H1 (cell line): ENCODE results near the gene MYLIP. TPM values are rescaled to one million over a fixed set of nuclear protein-coding genes. Genes with fewer than 3 reads are reported as not detected.

Experiments used
- CTCF ChIA-PET: fragments of 300-600 bp; sonication (Branson Sonifier 250); formaldehyde crosslinking; loops from one replicate; lab custom pipeline; 2021; ENCODE audit not compliant: partially characterized antibody; lab: Charles Lee
- POLR2A ChIA-PET: fragments of 300-600 bp; sonication (Branson Sonifier 250); formaldehyde crosslinking; loops from one replicate; lab custom pipeline; 2021; ENCODE audit warnings: inconsistent platforms; ENCODE audit not compliant: partially characterized antibody; lab: Charles Lee
- DNase-seq, 2 experiments: peaks; one replicate each; pipeline versions ENCODE4 v3.0.0 to v3.0.0-alpha.2; 2010 to 2022; ENCODE audit warnings: low spot score in 2 of 2, low read depth in 1 of 2, mixed read lengths in 1 of 2
- FAIRE-seq: peaks from 2 replicates; lab custom pipeline; 2011; peaks lifted over from hg19 to GRCh38; lab: Jason Lieb, UNC
- H2AFZ ChIP-seq: 2 replicates; pipeline ENCODE4 v1.8.1; 2012; ENCODE audit warnings: low read length, inconsistent platforms
- H2AK5ac ChIP-seq: 2 replicates; pipeline ENCODE4 v1.6.1; 2013; ENCODE audit warnings: low read depth, low read length
- H2BK120ac ChIP-seq: replicated peaks from 2 replicates; pipeline ENCODE3; 2013; ENCODE audit warnings: low read depth, low read length, inconsistent platforms
- H2BK12ac ChIP-seq: 2 replicates; pipeline ENCODE4 v1.6.1; 2013; ENCODE audit warnings: low read depth, low read length
- H2BK15ac ChIP-seq: 2 replicates; pipeline ENCODE4 v1.6.1; 2013; ENCODE audit warnings: low read length
- H2BK20ac ChIP-seq: 2 replicates; pipeline ENCODE4 v1.6.1; 2013; ENCODE audit warnings: low read length
- H2BK5ac ChIP-seq: 2 replicates; pipeline ENCODE4 v1.6.1; 2013; ENCODE audit warnings: low read depth, low read length
- H3K14ac ChIP-seq: 2 replicates; pipeline ENCODE4 v1.6.1; 2013; ENCODE audit warnings: inconsistent platforms; ENCODE audit not compliant: insufficient read length
- H3K18ac ChIP-seq: 2 replicates; pipeline ENCODE4 v1.6.1; 2013; ENCODE audit warnings: low read length; ENCODE audit errors: extremely low read depth
- H3K23ac ChIP-seq: 2 replicates; pipeline ENCODE4 v1.6.1; 2013; ENCODE audit warnings: inconsistent platforms; ENCODE audit not compliant: insufficient read length
- H3K23me2 ChIP-seq: 2 replicates; pipeline ENCODE4 v1.6.1; 2013; ENCODE audit warnings: low read depth, low read length
- H3K27ac ChIP-seq: 2 replicates; pipeline ENCODE4 v1.6.1; 2011; ENCODE audit warnings: low read depth, low read length, inconsistent platforms
- H3K27me3 ChIP-seq, 4 experiments: replicated peaks in 1 of 4; 1 replicate in 1 of 4; 2 replicates in 3 of 4; pipeline versions ENCODE4 v1.6.1 to v1.8.1; 2011 to 2013; ENCODE audit warnings: low read length in 3 of 4, mild to moderate bottlenecking in 3 of 4, inconsistent platforms in 2 of 4, mixed read lengths in 2 of 4, moderate library complexity in 1 of 4; ENCODE audit not compliant: control insufficient read depth in 3 of 4, insufficient read depth in 3 of 4; ENCODE audit errors: extremely low read depth in 1 of 4
- H3K36me3 ChIP-seq, 4 experiments: 2 replicates each; pipeline versions ENCODE4 v1.6.1 to v1.8.1; 2011 to 2013; ENCODE audit warnings: mild to moderate bottlenecking in 4 of 4, low read length in 3 of 4, moderate library complexity in 2 of 4, control low read depth in 1 of 4, inconsistent platforms in 1 of 4; ENCODE audit not compliant: insufficient read depth in 4 of 4, control insufficient read depth in 2 of 4
- H3K4ac ChIP-seq: replicated peaks from 2 replicates; pipeline ENCODE3; 2013; ENCODE audit warnings: low read length, low read depth, mixed read lengths, inconsistent platforms; ENCODE audit not compliant: insufficient read length
- H3K4me1 ChIP-seq, 4 experiments: replicated peaks in 1 of 4; 1 replicate in 1 of 4; 2 replicates in 3 of 4; pipeline versions ENCODE4 v1.6.1 to v1.8.1; 2011 to 2013; ENCODE audit warnings: low read length in 3 of 4, inconsistent platforms in 2 of 4, mixed read lengths in 1 of 4; ENCODE audit not compliant: insufficient read depth in 4 of 4, control insufficient read depth in 3 of 4
- H3K4me2 ChIP-seq, 2 experiments: 2 replicates each; pipeline versions ENCODE4 v1.6.1 to v1.8.1; 2011 to 2013; ENCODE audit warnings: low read depth in 2 of 2, low read length in 2 of 2, control low read depth in 1 of 2, inconsistent platforms in 1 of 2, mild to moderate bottlenecking in 1 of 2; ENCODE audit not compliant: insufficient read depth in 1 of 2
- H3K4me3 ChIP-seq, 4 experiments: fragments of 200-600, 300-600 bp in 1 of 4; sonication (generic), shearing (Covaris generic), sonication (Bioruptor Twin) in 1 of 4; 2 replicates each; pipeline versions ENCODE4 v1.5.1 to v1.8.1; 2011 to 2016; ENCODE audit warnings: low read length in 4 of 4, low read depth in 3 of 4, control low read depth in 2 of 4, inconsistent platforms in 2 of 4, mild to moderate bottlenecking in 2 of 4, mixed read lengths in 1 of 4, moderate library complexity in 1 of 4; ENCODE audit not compliant: insufficient read depth in 2 of 4; ENCODE audit errors: extremely low read depth in 1 of 4
- H3K56ac ChIP-seq: replicated peaks from 2 replicates; pipeline ENCODE3; 2013; ENCODE audit warnings: low read depth, mild to moderate bottlenecking, mixed read lengths, low read length, inconsistent platforms; ENCODE audit not compliant: insufficient read length
- H3K79me1 ChIP-seq: 2 replicates; pipeline ENCODE4 v1.6.1; 2013; ENCODE audit warnings: low read depth, low read length, control low read depth
- H3K79me2 ChIP-seq, 2 experiments: 2 replicates each; pipeline versions ENCODE4 v1.6.1 to v1.8.1; 2012 to 2013; ENCODE audit warnings: low read length in 2 of 2, mild to moderate bottlenecking in 2 of 2, inconsistent platforms in 1 of 2; ENCODE audit not compliant: insufficient read depth in 2 of 2, control insufficient read depth in 1 of 2
- H3K9ac ChIP-seq, 4 experiments: replicated peaks in 1 of 4; 1 replicate in 1 of 4; 2 replicates in 3 of 4; pipeline versions ENCODE4 v1.6.1 to v1.8.1; 2011 to 2013; ENCODE audit warnings: low read depth in 3 of 4, low read length in 3 of 4, control low read depth in 2 of 4, mild to moderate bottlenecking in 2 of 4, moderate library complexity in 2 of 4, inconsistent platforms in 1 of 4; ENCODE audit errors: extremely low read depth in 1 of 4
- H3K9me3 ChIP-seq, 2 experiments: 2 replicates each; pipeline versions ENCODE4 v1.6.1 to v1.8.1; 2012 to 2013; ENCODE audit warnings: mild to moderate bottlenecking in 2 of 2, moderate library complexity in 2 of 2, control low read depth in 1 of 2, inconsistent platforms in 1 of 2, low read depth in 1 of 2, low read length in 1 of 2, mixed read lengths in 1 of 2; ENCODE audit not compliant: insufficient read depth in 2 of 2
- H4K20me1 ChIP-seq, 2 experiments: replicated peaks in 1 of 2; 2 replicates each; pipeline versions ENCODE3 to v1.8.1; 2011 to 2013; ENCODE audit warnings: inconsistent platforms in 2 of 2, low read length in 2 of 2, mild to moderate bottlenecking in 1 of 2; ENCODE audit not compliant: insufficient read depth in 2 of 2, control insufficient read depth in 1 of 2
- H4K5ac ChIP-seq: 2 replicates; pipeline ENCODE4 v1.6.1; 2013; ENCODE audit warnings: low read length, low read depth, mixed read lengths, inconsistent platforms; ENCODE audit not compliant: insufficient read length
- H4K8ac ChIP-seq: 2 replicates; pipeline ENCODE4 v1.8.0; 2013; ENCODE audit warnings: mild to moderate bottlenecking, moderate library complexity, low read length, inconsistent platforms; ENCODE audit not compliant: insufficient read depth; ENCODE audit errors: extremely low read depth
- H4K91ac ChIP-seq: replicated peaks from 2 replicates; pipeline ENCODE3; 2013; ENCODE audit warnings: low read length, mixed read lengths, inconsistent platforms; ENCODE audit not compliant: insufficient read length
- BRCA1 ChIP-seq: IDR thresholded peaks from 2 replicates; pipeline ENCODE4 v1.6.1; 2012; ENCODE audit warnings: low read depth, low read length, improper control_type of control experiment
- CBX5 ChIP-seq: fragments of 300-800, 300-1000 bp; sonication (generic); IDR thresholded peaks from 2 replicates; pipeline ENCODE4 v1.7.1; 2016; ENCODE audit warnings: antibody characterized with exemption, low read length, low read depth
- EGR1 ChIP-seq: IDR thresholded peaks from 2 replicates; pipeline ENCODE4 v1.6.1; 2011; ENCODE audit warnings: low read depth, low read length, borderline replicate concordance
- EP300 ChIP-seq, 2 experiments: IDR thresholded peaks; 1 replicate in 1 of 2; 2 replicates in 1 of 2; pipeline ENCODE4 v1.6.1; 2011 to 2012; ENCODE audit warnings: low read depth in 2 of 2, low read length in 2 of 2, mild to moderate bottlenecking in 2 of 2, borderline replicate concordance in 1 of 2, inconsistent platforms in 1 of 2, moderate library complexity in 1 of 2
- EZH2 ChIP-seq: fragments of 200-600 bp; sonication (generic); IDR thresholded peaks from 2 replicates; pipeline ENCODE4 v1.7.1; 2012; ENCODE audit warnings: low read depth, mild to moderate bottlenecking, moderate library complexity, low read length, inconsistent platforms; ENCODE audit not compliant: severe bottlenecking
- KDM5A ChIP-seq: fragments of 200-600 bp; IDR thresholded peaks from 2 replicates; pipeline ENCODE4 v1.7.1; 2012; ENCODE audit warnings: mild to moderate bottlenecking, low read length, inconsistent platforms, mixed read lengths
- RXRA ChIP-seq: IDR thresholded peaks from 2 replicates; pipeline ENCODE4 v1.6.1; 2011; ENCODE audit warnings: low read depth, mild to moderate bottlenecking, low read length, moderate library complexity; ENCODE audit not compliant: insufficient read depth
- SAP30 ChIP-seq: fragments of 300-600 bp; sonication (generic); IDR thresholded peaks from 2 replicates; pipeline ENCODE4 v1.7.1; 2012; ENCODE audit warnings: low read length, moderate library complexity, mild to moderate bottlenecking, inconsistent platforms; ENCODE audit not compliant: insufficient read depth, insufficient replicate concordance
- WGBS, 2 experiments: shearing (Covaris generic) in 1 of 2; methylation state at CpG; one replicate each; pipeline versions ENCODE4 v1.1.6 to v1.1.7; 2013 to 2015; ENCODE audit warnings: low lambda C conversion rate in 2 of 2, mixed read lengths in 2 of 2, inconsistent platforms in 1 of 2, low coverage in 1 of 2, missing lambda C conversion rate in 1 of 2; ENCODE audit not compliant: insufficient replicate concordance in 2 of 2, insufficient coverage in 1 of 2, insufficient read length in 1 of 2; ENCODE audit errors: extremely low coverage in 1 of 2, missing lambda C conversion rate in 1 of 2; 5-methylcytosine and 5-hydroxymethylcytosine counted together
- polyA plus RNA-seq, 7 experiments: library from polyadenylated mRNA; depleted of rRNA in 3 of 7; stranded (reverse) in 5 of 7; unstranded in 2 of 7; fragments of >200 nt in 5 of 7; fragments of 200-250 nt in 2 of 7; gene quantifications; 1 replicate in 5 of 7; 2 replicates in 1 of 7; 4 replicates in 1 of 7; pipeline versions ENCODE4 v1.2.1 to v1.2.3, GENCODE V29; 2011 to 2013; ENCODE audit warnings: missing spikeins in 2 of 7, mixed read lengths in 2 of 7
- total RNA-seq: library from RNA; stranded (reverse); fragmentation: NEBNext Ultra II Directional; extraction: Animal tissue kit (Norgen Biotek cat#: 25700); gene quantifications from 2 replicates; pipeline ENCODE4 v1.2.1, GENCODE V29; 2021
- TF ChIP-seq, protein P1 (sequence below): IDR thresholded peaks from 2 replicates; pipeline ENCODE4 v1.6.1; 2012; ENCODE audit warnings: inconsistent platforms
- TF ChIP-seq, protein P2 (sequence below): IDR thresholded peaks from 2 replicates; pipeline ENCODE4 v1.6.1; 2012; ENCODE audit warnings: inconsistent platforms

MYLIP gene
- total and polyA plus RNA-seq, 2 of the 8 experiments (the other 6 are each of a cell fraction or from before 2014, with no cell fraction given): 21.1 to 26.9 TPM

DNA sequence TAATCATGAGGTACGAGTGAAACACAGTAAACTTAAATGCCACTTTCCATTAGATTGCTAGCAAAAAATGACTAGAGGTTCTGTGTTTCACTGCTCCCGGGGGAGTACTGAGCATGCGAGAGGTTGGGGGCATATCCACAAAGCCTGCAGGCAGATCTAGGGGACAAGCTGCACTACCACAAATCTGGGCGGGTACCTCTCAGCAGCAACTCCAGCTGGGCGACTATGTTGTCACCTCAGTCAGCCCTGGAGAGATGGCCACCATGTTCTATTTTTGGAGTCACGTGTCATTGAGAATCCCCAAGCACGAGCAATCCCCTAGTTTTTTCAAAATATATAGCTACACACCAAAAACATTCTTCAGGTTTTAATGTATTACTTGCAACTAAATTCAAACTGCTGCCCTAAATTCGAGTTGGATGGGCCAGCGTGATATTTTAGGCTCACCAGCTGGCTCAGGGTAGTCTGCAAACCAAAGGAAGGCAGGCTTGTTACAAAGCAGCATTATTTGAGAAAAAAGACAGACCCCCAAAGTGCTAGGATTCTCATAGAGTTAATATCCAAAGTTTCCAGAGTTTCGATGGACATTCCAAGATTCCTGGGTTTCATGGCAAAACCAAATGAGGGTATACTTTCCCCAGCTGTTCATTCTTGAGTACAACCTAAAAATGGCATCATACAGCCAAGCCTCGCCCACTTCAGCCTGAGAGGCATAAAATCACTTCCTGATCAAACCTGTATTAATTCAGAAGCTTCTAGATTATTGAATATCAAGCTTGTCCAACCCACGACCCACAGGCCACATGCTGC lies 24.1 kb upstream of the MYLIP start:
- no peak overlapping the region for H4K5ac ChIP-seq
- H2BK12ac ChIP-seq: no peak overlapping the region
- H3K9ac ChIP-seq: no peak overlapping the region
- H3K27ac ChIP-seq: no peak overlapping the region
- WGBS, 2 experiments: 93% methylated on average over 12 of the region's 12 CpGs; no CpG with 5 or more reads in 1 of the 2 experiments
- H2BK5ac ChIP-seq: no peak overlapping the region
- H3K56ac ChIP-seq: no peak overlapping the region
- CTCF ChIA-PET: interaction anchor here (0.7 to 1.2 kb wide), 2 partner anchors 10 to 22 kb away, joined by 3 read pairs; no protein-coding TSS in a partner anchor
- DNase-seq: no peak
- no peak overlapping the region for H2AK5ac ChIP-seq
- no peak overlapping the region for H2BK20ac ChIP-seq
- no peaks in the 10 kb centered on the region for H3K23me2 ChIP-seq
- no peak overlapping the region for H2AFZ ChIP-seq
- no peak for FAIRE-seq
- H3K14ac ChIP-seq: no peak overlapping the region
- no peak overlapping the region for H4K8ac ChIP-seq
- H4K20me1 ChIP-seq: no peaks in the 10 kb centered on the region
- no peak overlapping the region for H2BK120ac ChIP-seq
- POLR2A ChIA-PET: no interaction called here
- H3K36me3 ChIP-seq: no peaks in the 10 kb centered on the region
- no peak overlapping the region for H4K91ac ChIP-seq
- H2BK15ac ChIP-seq: no peak overlapping the region
- H3K4me1 ChIP-seq: peaks cover 0 to 3% (median 0%) of the 10 kb centered on the region in 4 experiments; a peak in 1 of 7 replicates
- no peak overlapping the region for H3K23ac ChIP-seq
- H3K4me3 ChIP-seq: no peak overlapping the region
- H3K79me1 ChIP-seq: no peaks in the 10 kb centered on the region
- no peaks in the 10 kb centered on the region for H3K27me3 ChIP-seq
- no peak overlapping the region for H3K4me2 ChIP-seq
- H3K79me2 ChIP-seq: no peaks in the 10 kb centered on the region
- 0 out of 4 replicates have a peak, but pooled peaks cover 0 to 2% of the 10 kb centered on the region in 2 experiments for H3K9me3 ChIP-seq
- H3K4ac ChIP-seq: no peak overlapping the region
- H3K18ac ChIP-seq: no peak overlapping the region
- TF ChIP-seq SAP30 (no peak), EGR1 (no peak), BRCA1 (no peak), RXRA (no peak), EZH2 (no peak), EP300 (IDR thresholded peaks at IDR 0.05; ENCODE audit: borderline replicate concordance in 1 of 2, low read depth in 2 of 2, low read length in 2 of 2) (no peak), CBX5 (no peak), KDM5A (no peak)
- TF ChIP-seq, protein P1, sequence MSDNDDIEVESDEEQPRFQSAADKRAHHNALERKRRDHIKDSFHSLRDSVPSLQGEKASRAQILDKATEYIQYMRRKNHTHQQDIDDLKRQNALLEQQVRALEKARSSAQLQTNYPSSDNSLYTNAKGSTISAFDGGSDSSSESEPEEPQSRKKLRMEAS: no peak
- TF ChIP-seq, protein P2, sequence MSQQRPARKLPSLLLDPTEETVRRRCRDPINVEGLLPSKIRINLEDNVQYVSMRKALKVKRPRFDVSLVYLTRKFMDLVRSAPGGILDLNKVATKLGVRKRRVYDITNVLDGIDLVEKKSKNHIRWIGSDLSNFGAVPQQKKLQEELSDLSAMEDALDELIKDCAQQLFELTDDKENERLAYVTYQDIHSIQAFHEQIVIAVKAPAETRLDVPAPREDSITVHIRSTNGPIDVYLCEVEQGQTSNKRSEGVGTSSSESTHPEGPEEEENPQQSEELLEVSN: no peak
